ENCODE data around the gene GANC. TPM values are rescaled to one million over a fixed set of nuclear protein-coding genes. Genes with fewer than 3 reads are reported as not detected.
"Not testable (repeated sequence)": the region's sequence is repeated elsewhere in the genome, so short reads cannot be mapped to it uniquely, and the experiment has no call there.

The GANC gene
- total and polyA plus RNA-seq, 9 of the 15 experiments (the other 6 are each of a cell fraction or from before 2014, with no cell fraction given), result 10.9 to 19.0 (median 14.5) TPM

- H3K27ac ChIP-seq (ENCODE audit: extremely low read depth, low read depth, low read length); intact Hi-C loops (cut with micrococcal nuclease); CTCF ChIA-PET (ENCODE audit: low intra/inter-chr PET ratio); ATAC-seq; H3K27me3 ChIP-seq (ENCODE audit: control insufficient read depth in 2 of 2, insufficient read depth in 2 of 2, low read length in 2 of 2); H3K9me3 ChIP-seq (replicated peaks; ENCODE audit: control insufficient read depth, insufficient read depth, low read depth, low read length); in situ Hi-C loops (cut with MboI); H3K4me2 ChIP-seq (ENCODE audit: insufficient read depth, low read length); H3K4me1 ChIP-seq (replicated peaks in 1 of 2; ENCODE audit: control insufficient read depth in 2 of 2, insufficient read depth in 2 of 2, low read length in 2 of 2); BruUV-seq (replicated peaks); POLR2A ChIA-PET; H2AFZ ChIP-seq (ENCODE audit: low read depth, low read length); H3K79me2 ChIP-seq (ENCODE audit: control insufficient read depth, insufficient read depth, low read length); DNase-seq (ENCODE audit: extremely low read depth in 1 of 4, low spot score in 3 of 4); FAIRE-seq; H3K4me3 ChIP-seq; H3K9me1 ChIP-seq (ENCODE audit: control insufficient read depth, insufficient read depth, low read length); H3K9ac ChIP-seq (ENCODE audit: insufficient read depth in 1 of 2, low read depth in 2 of 2, low read length in 2 of 2); H3K36me3 ChIP-seq (ENCODE audit: control insufficient read depth, insufficient read depth, low read length); H4K20me1 ChIP-seq (replicated peaks; ENCODE audit: control insufficient read depth, insufficient read depth, low read length): not testable (repeated sequence)
- TF ChIP-seq TFE3 (CRISPR knock-in tag; IDR thresholded peaks at IDR 0.05) (peak; percentile 69), USF2 (CRISPR knock-in tag; IDR thresholded peaks at IDR 0.05) (peak; percentile 20; the same call in 1 of the 2 replicates), CBFA2T2 (conservative IDR thresholded peaks at IDR 0.05) (peak; percentile 23; the same call in 1 of the 2 replicates), RAD51 (IDR thresholded peaks at IDR 0.05; ENCODE audit: borderline replicate concordance, low read depth) (peak; percentile 75)
- 26% methylated on average over 7 of the region's 11 CpGs for WGBS (ENCODE audit: insufficient coverage, low coverage, missing lambda C conversion rate)
Observed at GRCh38 chr15:42316282-42316805, 43.3 kb downstream of the GANC start.
